T-helper 9 cell (primary cell): ENCODE results near the gene COL20A1.

Experiments
- DNase-seq: peaks from one replicate; pipeline ENCODE4 v3.0.0-alpha.2; 2020

COL20A1 gene

DNA sequence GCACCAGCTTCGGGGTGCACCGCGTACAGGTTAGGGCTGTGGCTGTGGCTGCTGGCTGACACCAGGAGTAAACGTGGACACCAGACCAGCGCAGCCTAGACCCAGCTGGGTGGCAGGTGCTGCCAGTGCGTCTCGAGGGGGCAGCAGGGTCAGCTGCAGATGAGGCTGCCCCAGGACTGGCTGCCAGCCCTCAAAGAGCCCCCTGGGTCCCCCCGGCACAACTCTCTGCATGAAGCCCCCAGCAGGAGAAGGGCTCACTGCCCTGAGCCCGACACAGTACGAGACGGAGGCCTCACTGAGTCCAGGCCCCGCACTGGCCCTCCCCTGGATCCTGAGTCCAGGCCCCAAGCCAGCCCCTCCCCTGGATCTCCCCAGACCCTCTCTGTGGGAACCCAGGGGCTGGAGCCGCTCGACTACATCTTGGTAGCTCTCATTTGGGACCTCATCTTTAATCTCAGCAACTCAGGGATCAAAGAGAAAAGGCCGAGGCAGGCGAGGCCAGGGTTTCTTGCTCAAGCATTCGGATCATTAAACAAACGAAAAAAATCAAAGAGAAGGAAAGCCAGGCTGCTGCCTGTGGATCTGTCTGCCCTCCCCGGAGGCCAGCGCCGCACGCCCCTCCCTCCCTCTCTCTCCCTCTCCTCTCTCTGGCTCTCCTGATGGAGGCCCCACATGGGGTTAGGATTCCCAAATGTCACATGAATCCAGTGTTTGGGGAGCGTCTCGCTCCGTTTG, 31.8 kb upstream of the COL20A1 start:
- no peak for DNase-seq

DNA sequence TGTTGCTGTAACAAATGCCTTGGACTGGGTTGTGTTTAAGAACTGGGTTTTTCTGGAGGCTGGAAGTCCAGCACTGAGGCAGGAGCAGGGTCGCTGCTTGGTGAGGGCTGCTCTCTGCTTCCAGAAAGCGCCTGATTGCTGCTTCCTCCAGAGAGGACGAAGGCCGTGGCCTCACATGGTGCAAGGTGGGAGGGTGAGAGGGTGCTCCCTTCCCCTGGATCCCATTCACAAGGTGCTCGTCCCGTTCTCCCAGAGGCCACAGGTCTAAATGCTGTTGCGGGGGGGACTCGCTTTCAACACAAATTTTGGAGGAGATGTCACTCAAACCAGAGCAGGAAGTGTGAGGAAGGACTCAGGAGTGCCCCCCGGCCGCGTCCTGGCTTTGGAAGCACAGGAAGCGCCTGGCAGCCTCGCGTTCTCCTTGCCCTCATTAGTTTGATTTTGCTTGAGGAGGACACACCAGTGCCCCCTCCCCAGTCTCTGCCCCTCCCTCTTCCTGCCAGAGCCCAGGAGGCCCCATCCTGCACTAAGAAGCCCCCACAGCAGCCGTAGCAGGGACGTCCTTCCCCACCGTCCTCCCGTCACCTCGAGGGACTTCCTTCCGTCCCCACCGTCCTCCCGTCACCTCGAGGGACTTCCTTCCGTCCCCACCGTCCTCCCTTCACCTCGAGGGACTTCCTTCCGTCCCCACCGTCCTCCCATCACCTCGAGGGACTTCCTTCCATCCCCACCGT, 31.0 kb upstream of the COL20A1 start:
- no peak for DNase-seq

GRCh38 chr20:63262836-63263235, 30.1 kb upstream of the COL20A1 start:
- DNase-seq, result no peak

- DNase-seq, result no peak
Observed at GRCh38 chr20:63264000-63264399, 29.0 kb upstream of the COL20A1 start.

- DNase-seq, result no peak
Observed at GRCh38 chr20:63264519-63264918, 28.5 kb upstream of the COL20A1 start.

DNA sequence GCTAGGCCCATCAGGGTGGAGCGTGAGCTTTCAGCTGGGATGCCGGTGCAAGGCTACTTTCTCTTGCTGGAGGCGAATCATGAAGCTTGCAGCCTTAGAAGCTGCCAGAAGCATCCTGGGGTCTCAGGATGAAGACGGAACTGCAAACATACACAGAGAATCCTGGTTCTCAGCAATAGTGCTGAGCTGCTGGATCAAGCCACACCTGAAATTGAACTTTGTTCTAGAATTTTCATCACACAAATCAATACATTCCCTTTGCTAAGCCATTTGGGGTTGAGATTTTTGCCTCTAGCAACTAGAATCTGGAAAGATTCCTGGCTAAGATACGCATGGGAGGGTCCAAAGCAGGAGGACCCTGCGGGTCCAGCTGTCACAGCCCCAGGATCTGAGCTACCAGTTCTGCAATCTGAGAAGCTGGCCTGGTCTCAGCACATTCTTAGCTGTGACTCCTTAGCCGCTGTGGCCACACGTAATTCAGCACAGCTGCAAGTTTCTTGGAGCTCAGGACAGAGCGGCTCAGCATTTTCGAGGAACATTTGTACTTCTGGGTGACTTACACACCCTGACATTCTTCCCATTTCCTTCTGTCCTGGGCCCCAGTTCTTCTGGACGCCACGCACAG, 27.0 kb upstream of the COL20A1 start:
- no peak for DNase-seq

DNA sequence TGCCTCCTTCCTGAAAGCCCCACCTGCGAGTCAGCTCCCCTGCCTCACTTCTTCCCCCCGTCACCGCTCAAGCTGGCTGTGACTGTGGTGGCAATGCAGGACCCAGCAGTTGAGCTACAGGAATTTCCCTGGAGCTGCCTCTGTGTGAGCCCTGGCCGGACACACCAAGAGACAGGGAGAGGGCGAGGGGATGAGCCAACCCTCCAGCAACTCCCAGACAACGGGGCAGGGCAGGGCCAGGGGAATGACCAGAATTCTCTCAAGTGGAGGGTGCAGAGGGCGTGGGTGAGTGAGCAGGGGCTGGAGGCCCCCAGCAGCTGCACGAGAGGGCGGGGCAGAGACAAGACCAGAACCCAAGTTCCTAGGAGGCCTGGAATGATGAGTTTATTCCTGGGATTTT, 25.3 kb upstream of the COL20A1 start:
- DNase-seq, result no peak

GRCh38 chr20:63268256-63268655, 24.7 kb upstream of the COL20A1 start:
- no peak for DNase-seq

DNA sequence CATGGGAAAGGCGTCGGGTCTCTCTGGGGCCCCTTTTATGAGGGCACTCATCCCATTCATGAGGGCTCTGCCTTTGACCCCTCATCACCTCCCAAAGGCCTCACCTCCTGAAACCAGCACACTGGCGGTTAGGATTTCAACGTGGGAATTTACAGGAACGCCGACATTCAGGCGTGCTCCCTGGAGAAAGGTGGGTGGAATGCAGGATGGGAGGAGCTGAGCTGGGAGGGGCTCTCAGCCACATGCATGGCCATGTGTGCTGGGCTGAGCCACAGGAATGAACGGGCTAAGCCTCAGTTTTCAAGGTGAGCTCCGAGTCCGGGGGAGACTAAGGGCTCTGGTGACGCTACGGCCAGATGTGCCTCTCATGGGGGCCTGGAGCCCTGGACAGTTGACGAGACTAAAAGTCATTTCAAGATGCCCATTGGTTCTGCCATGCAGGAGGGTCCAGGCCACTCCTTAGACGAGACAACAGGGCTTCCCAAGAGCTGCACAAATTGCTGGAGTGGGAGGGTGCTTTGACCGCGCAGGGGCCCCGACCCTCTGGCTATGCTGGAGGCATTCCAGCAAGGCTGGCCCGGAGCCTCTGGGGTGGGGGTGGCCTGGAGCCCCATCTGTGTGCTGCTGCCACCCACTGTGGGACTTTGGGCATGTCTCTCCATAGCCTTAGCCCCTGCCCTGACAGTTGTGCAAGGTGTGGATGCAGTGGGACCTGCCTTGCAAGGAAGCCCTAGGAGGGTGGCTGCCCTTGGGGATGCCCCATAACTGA, 24.1 kb upstream of the COL20A1 start:
- DNase-seq, result no peak

- DNase-seq, result no peak
Observed at GRCh38 chr20:63269724-63270123, 23.3 kb upstream of the COL20A1 start.

GRCh38 chr20:63270606-63271325, 22.2 kb upstream of the COL20A1 start:
- no peak for DNase-seq

GRCh38 chr20:63272105-63273058, 20.6 kb upstream of the COL20A1 start, which contains the start of gene ARFGAP1:
Gene ARFGAP1 (plus strand): TSS chr20:63272813. CDS start chr20:63275581, 2,768 bp downstream.
- peak; percentile 80 for DNase-seq

GRCh38 chr20:63273059-63273579, 19.9 kb upstream of the COL20A1 start:
- DNase-seq, result no peak

GRCh38 chr20:63273635-63274380, 19.2 kb upstream of the COL20A1 start:
- DNase-seq, result no peak

- DNase-seq, result no peak
Observed at GRCh38 chr20:63274381-63275228, 18.4 kb upstream of the COL20A1 start.

- no peak for DNase-seq
Observed at GRCh38 chr20:63275825-63276224, 17.2 kb upstream of the COL20A1 start.

DNA sequence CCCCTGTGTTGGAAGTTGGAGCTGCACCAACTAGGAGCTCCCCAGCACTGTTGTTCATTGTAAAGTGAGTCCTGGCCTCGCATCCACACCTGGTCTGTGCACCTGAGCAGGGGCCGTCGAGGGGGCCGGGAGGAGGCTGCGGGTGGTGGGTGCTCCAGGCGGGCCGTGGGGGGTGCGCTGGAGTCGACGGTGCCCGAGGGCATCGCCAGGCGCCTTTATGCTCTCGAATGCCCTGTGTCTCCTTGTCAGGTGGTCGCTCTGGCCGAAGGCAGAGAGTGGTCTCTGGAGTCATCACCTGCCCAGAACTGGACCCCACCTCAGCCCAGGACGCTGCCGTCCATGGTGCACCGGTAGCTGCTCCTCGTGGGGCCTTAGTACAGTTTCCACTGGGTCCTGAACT, 16.0 kb upstream of the COL20A1 start:
- DNase-seq, result no peak

- no peak for DNase-seq
Observed at GRCh38 chr20:63277466-63278272, 15.3 kb upstream of the COL20A1 start.
